Mesendoderm (in vitro differentiated cells): Measurements from ENCODE around the gene OGFR.

Source experiments
- DNase-seq: peaks from one replicate; pipeline ENCODE4 v3.0.0; 2013
- H2AK5ac ChIP-seq: 2 replicates; pipeline ENCODE4 v1.6.1; 2013; ENCODE audit warnings: low read length, inconsistent platforms
- H2BK120ac ChIP-seq: 2 replicates; pipeline ENCODE4 v1.6.1; 2013; ENCODE audit warnings: low read depth, mild to moderate bottlenecking, low read length, moderate library complexity, mixed read lengths
- H2BK15ac ChIP-seq: replicated peaks from 2 replicates; pipeline ENCODE4 v1.6.1; 2013; ENCODE audit warnings: low read depth, mild to moderate bottlenecking, moderate library complexity
- H2BK5ac ChIP-seq: 2 replicates; pipeline ENCODE4 v1.6.1; 2013; ENCODE audit warnings: low read length, inconsistent platforms
- H3K18ac ChIP-seq: 2 replicates; pipeline ENCODE4 v1.6.1; 2013; ENCODE audit warnings: mild to moderate bottlenecking, low read length, mixed read lengths
- H3K23ac ChIP-seq: one replicate; pipeline ENCODE4 v1.6.1; 2013; ENCODE audit warnings: low read length
- H3K27ac ChIP-seq: 2 replicates; pipeline ENCODE4 v1.5.1; 2013; ENCODE audit warnings: low read depth, mild to moderate bottlenecking, inconsistent platforms, low read length, moderate library complexity
- H3K27me3 ChIP-seq: 2 replicates; pipeline ENCODE4 v1.6.1; 2013; ENCODE audit warnings: low read length, control low read depth, mild to moderate bottlenecking, inconsistent platforms; ENCODE audit not compliant: insufficient read depth, poor library complexity
- H3K36me3 ChIP-seq: 2 replicates; pipeline ENCODE4 v1.6.1; 2013; ENCODE audit warnings: low read length, inconsistent platforms; ENCODE audit not compliant: control insufficient read depth, insufficient read depth
- H3K4ac ChIP-seq: one replicate; pipeline ENCODE4 v1.6.1; 2013; ENCODE audit warnings: low read depth, mild to moderate bottlenecking, low read length, moderate library complexity
- H3K4me1 ChIP-seq: 2 replicates; pipeline ENCODE4 v1.6.1; 2013; ENCODE audit warnings: low read depth, low read length, inconsistent platforms; ENCODE audit not compliant: control insufficient read depth
- H3K4me2 ChIP-seq: 2 replicates; pipeline ENCODE4 v1.6.1; 2013; ENCODE audit warnings: low read length
- H3K4me3 ChIP-seq: 2 replicates; pipeline ENCODE4 v1.5.1; 2013; ENCODE audit warnings: mild to moderate bottlenecking, low read length
- H3K56ac ChIP-seq: one replicate; pipeline ENCODE4 v1.6.1; 2013; ENCODE audit warnings: low read length
- H3K79me1 ChIP-seq: 2 replicates; pipeline ENCODE4 v1.6.1; 2013; ENCODE audit warnings: low read length, inconsistent platforms
- H3K79me2 ChIP-seq: 2 replicates; pipeline ENCODE4 v1.6.1; 2013; ENCODE audit warnings: mild to moderate bottlenecking, low read length; ENCODE audit not compliant: control insufficient read depth, insufficient read depth
- H3K9ac ChIP-seq: 2 replicates; pipeline ENCODE4 v1.6.1; 2013; ENCODE audit warnings: low read length, inconsistent platforms
- H4K5ac ChIP-seq: one replicate; pipeline ENCODE4 v1.6.1; 2013; ENCODE audit warnings: low read length
- H4K8ac ChIP-seq: one replicate; pipeline ENCODE4 v1.6.1; 2013; ENCODE audit warnings: low read depth, mild to moderate bottlenecking, control low read depth, low read length, moderate library complexity
- WGBS: extraction: QIAGEN DNeasy Blood & Tissue Kit; methylation state at CpG from one replicate; pipeline ENCODE4 v1.1.7; 2013; ENCODE audit warnings: low lambda C conversion rate, missing lambda C conversion rate; ENCODE audit not compliant: insufficient coverage; ENCODE audit errors: extremely low coverage; 5-methylcytosine and 5-hydroxymethylcytosine counted together

Gene OGFR

DNA sequence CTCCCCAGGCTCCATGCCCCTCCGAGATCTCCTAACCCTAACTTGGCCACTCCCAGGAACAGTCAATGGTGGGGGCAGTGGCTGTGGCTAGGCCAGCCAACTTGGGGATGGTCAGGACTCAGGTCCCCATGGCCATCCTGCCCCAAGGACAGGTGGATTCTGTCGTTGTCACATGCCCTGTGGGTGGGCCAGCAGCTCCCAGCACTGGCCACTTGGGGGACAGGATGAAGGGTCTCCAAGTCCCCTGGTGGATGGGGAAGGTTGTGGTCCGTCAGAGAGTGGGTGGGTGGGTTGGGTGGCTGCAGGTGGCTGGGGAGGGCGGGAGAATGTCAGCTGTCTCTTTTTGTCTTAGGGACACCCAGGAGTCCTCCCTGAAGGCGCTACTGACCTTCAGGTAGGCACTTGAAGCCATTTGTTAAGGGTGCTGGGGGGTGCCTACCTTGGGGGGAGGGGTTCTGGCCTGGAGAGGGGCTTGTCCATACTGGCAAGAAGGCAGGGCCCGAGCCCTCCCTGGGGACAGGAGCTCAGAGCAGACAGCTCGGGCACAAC lies 17.7 kb downstream of the OGFR start:
- no peaks in the 10 kb centered on the region for H3K79me1 ChIP-seq
- no CpG with 5 or more reads among the region's 7 CpGs for WGBS
- H3K4me1 ChIP-seq = peaks cover 2% of the 10 kb centered on the region

DNA sequence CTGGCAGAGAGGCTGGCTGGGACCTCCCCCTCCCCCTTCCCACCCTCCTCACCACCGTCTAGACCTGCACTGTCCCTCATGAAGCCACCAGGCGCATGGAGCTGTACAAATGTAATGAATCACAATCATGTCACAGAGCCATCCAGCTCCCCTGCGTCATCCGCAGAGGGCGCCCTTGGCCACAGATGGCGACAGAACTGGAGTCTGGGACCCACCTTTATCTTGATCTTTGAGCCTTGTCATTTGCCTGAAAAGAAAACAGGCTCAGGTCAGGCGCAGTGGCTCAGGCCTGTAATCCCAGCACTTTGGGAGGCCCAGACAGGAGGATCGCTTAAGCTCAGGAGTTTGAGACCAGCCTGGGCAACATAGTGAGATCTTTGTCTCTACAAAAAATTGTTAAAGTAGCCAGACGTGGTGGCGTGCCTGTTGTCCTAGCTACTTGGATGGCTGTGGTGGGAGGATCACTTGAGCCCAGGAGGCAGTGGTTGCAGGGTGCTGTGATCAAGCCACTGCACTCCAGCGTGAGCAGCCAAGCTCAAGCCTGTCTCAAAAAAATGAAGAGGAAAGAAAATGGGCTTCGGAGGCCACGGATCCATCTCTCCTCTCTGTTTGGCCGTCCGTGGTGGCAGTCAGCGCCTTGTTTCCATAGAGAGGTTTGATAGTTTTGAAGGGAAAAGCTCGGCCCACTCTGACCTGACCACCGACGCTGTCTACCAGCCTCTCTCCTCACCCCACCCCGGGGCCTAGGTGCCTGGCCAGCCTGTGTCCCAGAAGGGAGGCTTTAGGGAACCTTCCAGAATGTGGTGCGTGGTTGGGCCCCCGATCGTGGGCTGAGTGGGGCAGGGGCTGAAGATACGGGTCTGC lies 18.4 kb downstream of the OGFR start:
- no peak overlapping the region for H3K4me2 ChIP-seq
- WGBS = no CpG with 5 or more reads among the region's 24 CpGs
- H3K9ac ChIP-seq = no peak overlapping the region
- no peaks in the 10 kb centered on the region for H3K79me2 ChIP-seq
- no peak overlapping the region for H3K18ac ChIP-seq
- H3K36me3 ChIP-seq = no peaks in the 10 kb centered on the region
- peaks cover 2% of the 10 kb centered on the region for H3K4me1 ChIP-seq
- H4K5ac ChIP-seq = no peak overlapping the region
- no peak overlapping the region for H2BK120ac ChIP-seq
- H4K8ac ChIP-seq = no peak overlapping the region
- no peak overlapping the region for H2BK15ac ChIP-seq
- H3K27ac ChIP-seq = peak overlapping the region; percentile 0
- peak; percentile 77 for DNase-seq
- H3K27me3 ChIP-seq = no peaks in the 10 kb centered on the region
- H3K4me3 ChIP-seq = no peak overlapping the region
- H3K79me1 ChIP-seq = no peaks in the 10 kb centered on the region
- no peak overlapping the region for H3K56ac ChIP-seq
- H3K4ac ChIP-seq = no peak overlapping the region
- H2BK5ac ChIP-seq = no peak overlapping the region
- H2AK5ac ChIP-seq = no peak overlapping the region
- no peak overlapping the region for H3K23ac ChIP-seq

More for the DNA sequence above, 17.7 kb downstream of the OGFR start:
- H3K56ac ChIP-seq = no peak overlapping the region
- H3K27ac ChIP-seq = no peak overlapping the region
- no peak overlapping the region for H2BK15ac ChIP-seq
- no peak overlapping the region for H2BK120ac ChIP-seq
- H3K4me2 ChIP-seq = no peak overlapping the region
- H2AK5ac ChIP-seq = no peak overlapping the region
- DNase-seq = peak; percentile 40
- no peaks in the 10 kb centered on the region for H3K27me3 ChIP-seq
- no peak overlapping the region for H4K8ac ChIP-seq
- no peak overlapping the region for H3K23ac ChIP-seq
- H3K4me3 ChIP-seq = no peak overlapping the region
- H3K9ac ChIP-seq = no peak overlapping the region
- no peak overlapping the region for H3K18ac ChIP-seq
- H2BK5ac ChIP-seq = no peak overlapping the region
- no peak overlapping the region for H3K4ac ChIP-seq
- H3K79me2 ChIP-seq = no peaks in the 10 kb centered on the region
- H4K5ac ChIP-seq = no peak overlapping the region
- no peaks in the 10 kb centered on the region for H3K36me3 ChIP-seq

DNA sequence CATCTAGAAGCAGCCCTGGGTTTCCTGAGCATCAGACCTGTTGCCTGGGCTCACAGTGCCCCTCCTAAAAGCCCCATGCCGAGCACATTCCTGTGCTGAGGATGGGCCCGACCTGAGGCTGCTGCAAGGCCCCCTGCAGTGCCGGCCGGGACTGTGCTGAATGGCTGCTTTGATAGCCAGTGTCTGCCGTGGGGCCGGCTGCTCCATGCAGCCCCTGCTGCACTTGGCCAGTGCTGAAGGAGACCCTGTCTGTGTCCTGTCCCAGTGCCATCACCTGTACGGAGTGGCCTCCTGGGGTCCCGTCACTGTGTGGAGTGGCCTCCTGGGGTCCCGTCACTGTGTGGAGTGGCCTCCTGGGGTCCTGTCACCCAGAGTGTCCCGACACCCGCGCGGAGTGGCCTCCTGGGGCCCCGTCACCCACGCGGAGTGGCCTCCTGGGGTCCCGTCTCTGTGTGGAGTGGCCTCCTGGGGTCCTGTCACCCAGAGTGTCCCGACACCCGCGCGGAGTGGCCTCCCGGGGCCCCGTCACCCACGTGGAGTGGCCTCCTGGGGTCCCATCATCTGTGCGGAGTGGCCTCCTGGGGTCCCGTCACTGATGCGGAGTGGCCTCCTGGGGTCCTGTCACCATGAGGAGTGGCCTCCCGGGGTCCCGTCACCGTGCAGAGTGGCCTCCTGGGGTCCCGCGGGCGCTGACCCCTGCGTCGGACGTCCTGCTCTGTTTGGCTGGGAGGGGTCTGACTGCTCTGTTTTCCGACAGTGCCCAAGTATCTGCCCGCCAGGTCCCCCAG lies 19.2 kb downstream of the OGFR start:
- no peaks in the 10 kb centered on the region for H3K36me3 ChIP-seq
- H3K9ac ChIP-seq = no peak overlapping the region
- H3K27me3 ChIP-seq = no peaks in the 10 kb centered on the region
- peak; percentile 90 for DNase-seq
- H4K8ac ChIP-seq = no peak overlapping the region
- no peak overlapping the region for H3K4me3 ChIP-seq
- no peak overlapping the region for H2AK5ac ChIP-seq
- no peak overlapping the region for H4K5ac ChIP-seq
- H3K27ac ChIP-seq = no peak overlapping the region
- peaks cover 2% of the 10 kb centered on the region for H3K4me1 ChIP-seq
- no peak overlapping the region for H2BK15ac ChIP-seq
- H3K4ac ChIP-seq = no peak overlapping the region
- H3K18ac ChIP-seq = no peak overlapping the region
- H3K4me2 ChIP-seq = no peak overlapping the region
- no CpG with 5 or more reads among the region's 38 CpGs for WGBS
- no peaks in the 10 kb centered on the region for H3K79me2 ChIP-seq
- no peak overlapping the region for H3K56ac ChIP-seq
- no peak overlapping the region for H2BK5ac ChIP-seq
- no peak overlapping the region for H3K23ac ChIP-seq
- H3K79me1 ChIP-seq = no peaks in the 10 kb centered on the region
- no peak overlapping the region for H2BK120ac ChIP-seq

DNA sequence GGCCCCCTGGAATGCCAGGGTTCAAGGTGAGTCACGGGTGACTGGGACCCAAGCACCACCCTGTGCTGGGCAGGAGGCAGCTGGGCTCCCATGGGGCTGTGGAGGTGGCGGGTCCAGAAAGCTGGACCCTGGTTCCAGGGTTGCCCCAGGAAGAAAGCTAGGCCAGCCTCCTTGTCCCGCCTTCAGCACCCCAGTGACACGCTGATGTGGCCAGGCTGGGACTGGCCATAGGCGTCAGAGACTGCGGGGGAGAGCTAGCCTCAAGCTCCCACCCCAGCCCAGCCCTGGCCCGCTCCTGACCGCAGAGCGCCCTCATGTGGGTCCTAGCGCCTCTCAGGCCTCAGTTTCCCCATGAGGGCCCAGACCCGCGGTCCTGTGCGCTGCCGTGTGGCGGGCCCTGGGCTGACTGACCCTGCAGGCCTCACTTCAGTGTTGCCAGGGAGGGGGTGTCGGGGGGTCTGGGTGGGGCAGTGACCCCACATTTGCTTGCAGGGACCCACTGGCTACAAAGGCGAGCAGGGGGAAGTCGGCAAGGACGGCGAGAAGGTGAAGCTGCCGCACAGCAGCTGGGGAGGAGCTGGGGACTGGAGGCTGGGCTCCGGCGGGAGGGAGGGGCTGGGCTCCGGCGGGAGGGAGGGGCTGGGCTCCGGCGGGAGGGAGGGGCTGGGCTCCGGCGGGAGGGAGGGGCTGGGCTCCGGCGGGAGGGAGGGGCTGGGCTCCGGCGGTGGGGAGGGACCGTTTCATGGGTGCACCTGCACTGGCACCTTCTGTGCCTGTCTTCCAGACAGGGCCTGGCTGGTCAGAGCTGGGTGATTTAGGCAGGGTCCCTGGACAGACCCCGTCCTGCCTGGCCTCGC lies 20.1 kb downstream of the OGFR start:
- Histone ChIP-seq H2BK120ac (no peak overlapping the region), H3K27ac (no peak overlapping the region), H3K36me3 (peaks cover 2% of the 10 kb centered on the region), H3K79me2 (no peaks in the 10 kb centered on the region), H3K56ac (peak overlapping the region; percentile 3), H2AK5ac (no peak overlapping the region), H3K4me2 (no peak overlapping the region), H3K4ac (no peak overlapping the region), H3K79me1 (no peaks in the 10 kb centered on the region), H2BK15ac (no peak overlapping the region), H4K5ac (no peak overlapping the region), H3K9ac (no peak overlapping the region), H3K4me1 (peaks cover 2% of the 10 kb centered on the region), H3K4me3 (no peak overlapping the region), H4K8ac (no peak overlapping the region), H3K18ac (no peak overlapping the region), H3K27me3 (no peaks in the 10 kb centered on the region), H2BK5ac (no peak overlapping the region), H3K23ac (no peak overlapping the region)
- WGBS = no CpG with 5 or more reads among the region's 36 CpGs
- DNase-seq = peak; percentile 73

DNA sequence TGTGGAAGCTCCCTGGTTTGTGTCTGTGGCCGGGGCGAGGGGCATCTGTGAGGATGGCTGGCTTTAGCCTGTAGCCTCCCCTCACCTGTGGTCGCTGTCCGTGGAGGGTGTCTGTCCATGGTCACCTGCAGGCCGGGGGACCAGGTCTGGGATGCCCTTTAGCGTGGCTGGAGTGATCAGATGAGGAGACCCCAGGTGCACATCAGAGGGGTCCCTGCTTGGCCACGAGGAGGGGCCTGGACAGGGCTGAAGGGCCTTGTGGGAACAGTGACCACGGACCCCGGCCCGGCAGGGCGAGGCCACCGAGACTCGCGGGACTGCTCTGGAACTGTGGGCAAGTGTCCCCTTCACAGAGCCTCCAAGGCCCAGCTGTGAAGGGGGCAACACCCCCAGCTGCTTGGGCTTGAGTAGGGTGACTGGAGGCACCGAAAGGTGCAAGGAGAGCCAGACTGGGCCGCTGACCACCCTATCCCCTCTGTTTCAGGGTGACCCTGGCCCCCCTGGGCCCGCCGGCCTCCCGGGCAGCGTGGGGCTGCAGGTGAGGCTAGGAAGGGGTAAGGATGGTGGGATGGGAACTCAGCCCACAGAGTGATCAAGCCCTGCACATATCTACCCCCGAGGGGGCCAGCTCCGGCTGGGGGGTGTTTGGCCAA lies 20.8 kb downstream of the OGFR start:
- no peak overlapping the region for H3K4me3 ChIP-seq
- no peak overlapping the region for H3K18ac ChIP-seq
- H3K27ac ChIP-seq = no peak overlapping the region
- no peaks in the 10 kb centered on the region for H3K27me3 ChIP-seq
- no peak overlapping the region for H3K4ac ChIP-seq
- H3K23ac ChIP-seq = no peak overlapping the region
- H3K79me1 ChIP-seq = no peaks in the 10 kb centered on the region
- no peak overlapping the region for H2BK5ac ChIP-seq
- no peak overlapping the region for H2BK15ac ChIP-seq
- H4K5ac ChIP-seq = no peak overlapping the region
- peaks cover 2% of the 10 kb centered on the region for H3K4me1 ChIP-seq
- DNase-seq = no peak
- H3K36me3 ChIP-seq = peaks cover 2% of the 10 kb centered on the region
- H3K56ac ChIP-seq = no peak overlapping the region
- WGBS = no CpG with 5 or more reads among the region's 22 CpGs
- no peak overlapping the region for H3K9ac ChIP-seq
- no peak overlapping the region for H2AK5ac ChIP-seq
- no peak overlapping the region for H2BK120ac ChIP-seq
- H3K79me2 ChIP-seq = no peaks in the 10 kb centered on the region
- H4K8ac ChIP-seq = no peak overlapping the region
- H3K4me2 ChIP-seq = no peak overlapping the region
